ELF-1 (cell line): ENCODE measurements around the gene HOXD11.
A peak's percentile ranks its signal among the peaks of the same experiment; 100 is the strongest.

Source experiments
- DNase-seq: peaks from one replicate; pipeline ENCODE4 v3.0.0-alpha.2; 2016; ENCODE audit warnings: low read depth, low spot score

The HOXD11 gene

GRCh38 chr2:176081376-176081836 lies 25.7 kb upstream of the HOXD11 start:
- DNase-seq = no peak

- peak; percentile 78 for DNase-seq
Observed at GRCh38 chr2:176081837-176082524, 25.1 kb upstream of the HOXD11 start.

DNA sequence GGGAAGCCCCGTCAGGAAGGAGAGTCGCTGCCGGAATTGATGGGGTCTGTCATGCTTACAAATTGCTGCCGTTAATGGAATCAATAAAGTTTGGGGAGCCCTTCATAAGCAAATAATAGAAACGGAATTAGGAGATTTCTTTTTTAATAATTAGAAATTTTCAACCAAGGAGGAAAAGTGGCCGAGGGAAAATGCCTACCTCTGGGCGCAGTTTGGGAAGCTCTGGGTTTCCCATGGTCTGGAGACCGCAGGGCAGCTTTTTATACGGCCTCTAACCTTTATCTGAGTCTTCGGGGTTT lies 24.6 kb upstream of the HOXD11 start:
- DNase-seq = no peak

- DNase-seq = peak; percentile 76
Observed at GRCh38 chr2:176082824-176083751, 24.0 kb upstream of the HOXD11 start.

DNA sequence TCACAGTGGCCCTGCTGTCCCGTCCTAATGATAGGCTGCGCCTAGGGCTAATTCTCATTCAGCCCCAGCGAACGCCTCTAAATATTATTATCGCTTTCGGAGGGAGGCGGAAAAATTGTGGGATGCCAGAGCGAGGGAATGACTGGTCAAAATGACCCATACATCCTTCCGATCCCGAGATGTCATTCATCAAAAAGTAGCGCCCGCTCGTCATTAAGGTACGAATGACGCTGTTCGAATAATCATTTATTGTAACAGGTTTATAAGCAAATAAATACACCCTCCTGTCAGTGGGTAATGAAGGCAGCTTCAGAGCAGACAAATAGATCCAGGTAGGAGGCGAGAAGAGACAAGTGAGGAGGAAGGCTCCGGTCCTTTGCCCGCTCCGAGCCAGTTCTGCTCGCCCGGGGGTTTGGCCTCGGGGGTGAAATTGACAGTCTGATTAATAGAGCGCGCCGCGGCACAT lies 23.3 kb upstream of the HOXD11 start, which contains the start of gene EVX2:
Gene EVX2 (minus strand): TSS at position 167 of the 466 bp plus-strand sequence. CDS start 186 bp downstream, outside the sequence.
- peak; percentile 44 for DNase-seq

DNA sequence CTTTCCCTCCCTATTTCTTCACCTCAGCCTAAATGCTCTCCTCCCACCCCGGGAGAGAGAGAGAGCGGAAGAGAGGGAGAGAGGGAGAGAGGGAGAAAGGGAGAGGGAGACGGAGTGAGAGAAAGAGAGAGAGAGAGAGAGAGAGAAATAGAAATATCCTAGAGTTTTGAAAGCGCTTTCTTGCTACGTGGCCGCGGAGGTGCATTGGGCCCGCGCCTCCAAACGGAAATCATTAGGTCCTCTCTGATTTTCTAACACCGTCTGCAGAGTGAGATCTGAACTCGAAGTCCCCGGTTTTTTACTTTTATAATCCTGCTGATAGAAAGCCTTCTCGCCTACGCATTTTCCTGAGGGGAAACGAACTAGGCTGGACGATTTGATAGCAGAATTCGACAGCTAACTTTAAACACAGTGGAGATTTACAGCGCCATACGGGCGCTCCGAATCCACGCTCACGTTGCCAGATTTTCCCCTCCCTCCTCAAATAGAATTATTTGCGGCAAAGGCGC lies 22.4 kb upstream of the HOXD11 start:
- no peak for DNase-seq

GRCh38 chr2:176085120-176085788 lies 21.8 kb upstream of the HOXD11 start:
- peak; percentile 49 for DNase-seq

- DNase-seq = peak; percentile 69
Observed at GRCh38 chr2:176085861-176086771, 21.0 kb upstream of the HOXD11 start.

- DNase-seq = peak; percentile 11
Observed at GRCh38 chr2:176087330-176088047, 19.6 kb upstream of the HOXD11 start.

GRCh38 chr2:176088048-176088936 lies 18.8 kb upstream of the HOXD11 start:
- peak; percentile 75 for DNase-seq

DNA sequence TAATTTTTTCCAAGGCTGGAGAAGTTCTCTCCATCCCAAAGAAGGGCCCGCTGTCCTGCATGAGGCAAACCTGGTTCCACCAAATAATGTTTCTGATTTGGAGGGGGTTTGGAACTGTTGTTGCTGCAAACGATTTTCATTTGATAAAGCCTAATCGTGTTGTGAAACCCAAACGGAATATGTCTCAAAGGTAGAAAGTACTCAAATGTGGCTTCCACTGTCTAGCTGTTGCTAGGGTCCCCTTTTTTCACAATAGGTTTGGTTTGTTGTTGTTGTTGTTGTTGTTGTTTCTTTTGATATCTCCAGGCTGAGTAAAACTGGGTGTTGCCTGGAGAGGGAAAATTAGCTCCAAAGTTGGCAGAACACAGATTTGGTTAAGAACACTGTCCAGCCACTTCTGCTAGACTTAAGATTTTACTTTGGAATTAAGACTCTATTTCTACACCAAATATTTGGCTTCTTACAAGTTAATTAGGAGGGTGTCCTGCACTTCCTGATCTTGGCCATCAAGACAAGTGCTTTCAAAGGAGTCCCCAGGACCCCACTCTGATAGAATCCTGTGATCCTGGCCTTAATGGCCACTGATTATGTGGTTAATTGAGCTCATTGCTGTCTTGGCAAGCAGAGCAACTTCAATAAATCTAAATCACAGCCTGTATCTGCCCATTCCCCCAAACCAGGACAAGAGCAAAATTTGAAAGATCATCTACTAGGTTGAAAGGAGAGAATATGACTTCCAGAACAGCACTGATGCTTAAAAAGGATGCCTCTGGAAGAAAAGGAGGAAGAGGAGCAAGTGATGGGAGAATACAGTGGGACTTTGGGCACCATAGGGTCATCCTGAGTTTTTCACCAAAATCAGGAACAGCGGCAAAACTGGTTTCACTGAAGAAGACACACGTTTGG lies 17.9 kb upstream of the HOXD11 start:
- DNase-seq = no peak

DNA sequence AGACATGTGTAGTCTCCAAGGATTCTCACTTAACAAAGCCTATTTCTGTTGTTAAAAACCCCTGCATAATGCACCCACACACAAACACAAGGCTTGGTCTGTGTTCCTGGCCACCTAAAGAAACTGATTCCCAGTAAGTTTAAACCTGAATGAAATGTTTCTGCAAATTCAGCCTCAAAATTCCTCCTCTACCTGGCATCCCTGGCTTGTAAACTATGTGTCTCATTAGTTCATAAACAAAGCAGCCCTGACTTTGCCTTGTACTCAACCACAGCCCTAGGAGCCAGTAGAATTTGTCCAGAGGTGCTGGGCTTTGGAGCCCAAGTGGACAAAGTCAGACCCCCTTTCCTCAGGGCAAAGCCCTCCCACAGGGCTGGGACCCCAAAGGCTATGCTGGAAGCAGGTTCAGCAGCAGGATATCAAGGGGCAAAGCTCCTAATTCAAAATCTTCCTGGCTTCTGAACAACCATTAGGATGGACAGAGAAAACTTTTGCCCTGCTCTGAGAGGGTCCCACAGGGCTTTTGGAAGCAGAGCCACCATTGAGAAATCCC lies 17.2 kb upstream of the HOXD11 start:
- no peak for DNase-seq

GRCh38 chr2:176090862-176091261 lies 16.2 kb upstream of the HOXD11 start:
- no peak for DNase-seq

- peak; percentile 40 for DNase-seq
Observed at GRCh38 chr2:176091329-176092258, 15.5 kb upstream of the HOXD11 start.

DNA sequence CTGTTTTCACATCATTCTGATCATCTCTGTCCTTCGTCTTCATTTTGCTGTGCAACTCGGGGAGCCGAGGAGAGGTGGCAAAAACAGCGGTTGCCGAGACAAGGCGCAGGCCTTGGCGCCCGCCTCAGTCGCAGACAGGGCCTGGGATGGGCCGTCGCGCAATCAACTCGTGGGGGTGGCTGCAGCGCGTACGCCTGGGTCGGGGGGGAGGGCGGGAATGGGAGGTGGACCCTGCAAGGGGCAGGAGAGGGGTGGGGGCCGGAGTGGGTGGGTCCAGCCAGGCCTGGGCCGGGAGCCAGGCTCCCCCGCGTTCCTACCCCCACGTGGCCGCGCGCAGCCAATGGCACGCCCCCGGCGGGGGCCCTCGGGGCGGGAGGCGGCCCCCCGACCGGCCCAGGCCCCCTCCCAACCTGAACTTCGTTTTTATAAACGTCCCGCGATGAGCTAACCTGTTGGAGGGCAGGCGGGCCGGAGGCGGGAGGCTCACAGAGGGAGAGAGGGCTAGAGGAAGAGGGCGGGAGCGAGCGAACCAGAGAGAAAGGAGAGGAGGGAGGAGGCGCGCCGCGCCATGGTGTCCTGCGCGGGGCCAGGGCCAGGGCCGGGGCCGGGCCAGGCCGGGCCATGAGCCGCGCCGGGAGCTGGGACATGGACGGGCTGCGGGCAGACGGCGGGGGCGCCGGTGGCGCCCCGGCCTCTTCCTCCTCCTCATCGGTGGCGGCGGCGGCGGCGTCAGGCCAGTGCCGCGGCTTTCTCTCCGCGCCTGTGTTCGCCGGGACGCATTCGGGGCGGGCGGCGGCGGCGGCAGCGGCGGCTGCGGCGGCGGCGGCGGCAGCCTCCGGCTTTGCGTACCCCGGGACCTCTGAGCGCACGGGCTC lies 14.6 kb upstream of the HOXD11 start, which contains the start of gene HOXD13:
Gene HOXD13 (plus strand): TSS at position 452 of the 875 bp plus-strand sequence. CDS start 170 bp downstream, at position 622.
- peak; percentile 69 for DNase-seq
